Endothelial cell of umbilical vein (primary cell): ENCODE measurements around the gene BRD3. TPM values are rescaled to one million over a fixed set of nuclear protein-coding genes. Genes with fewer than 3 reads are reported as not detected.

Experiments used
- BruUV-seq: library from RNA; stranded (reverse); fragments of 400-500 nt; replicated peaks from 2 replicates; lab custom pipeline; 2021; lab: Mats Ljungman, UMichigan
- CTCF ChIA-PET: fragments of 300-600, 350-600 bp; sonication (Branson Sonifier 250); formaldehyde crosslinking; loops from one replicate; lab custom pipeline; 2021; ENCODE audit warnings: antibody characterized with exemption, inconsistent platforms; lab: Charles Lee
- POLR2A ChIA-PET: fragments of 300-600, 350-600 bp; sonication (Branson Sonifier 250); formaldehyde crosslinking; loops from one replicate; lab custom pipeline; 2021; ENCODE audit warnings: antibody characterized with exemption, inconsistent platforms; lab: Charles Lee
- DNase-seq: peaks from one replicate; pipeline ENCODE4 v3.0.0-alpha.2; 2011; ENCODE audit warnings: low read depth, low spot score
- FAIRE-seq: peaks from 2 replicates; lab custom pipeline; 2011; peaks lifted over from hg19 to GRCh38; lab: Jason Lieb, UNC
- H2AFZ ChIP-seq: 2 replicates; pipeline ENCODE4 v1.6.0; 2012; ENCODE audit warnings: low read depth, low read length, control low read depth, inconsistent platforms
- H3K27ac ChIP-seq: 2 replicates; pipeline ENCODE4 v1.5.1; 2011; ENCODE audit warnings: low read depth, mild to moderate bottlenecking, control low read depth, low read length, moderate library complexity; ENCODE audit not compliant: insufficient read depth
- H3K27me3 ChIP-seq, 2 experiments: 2 replicates each; pipeline versions ENCODE4 v1.6.0 to v1.6.1; 2011; ENCODE audit warnings: low read length in 2 of 2, mixed read lengths in 1 of 2; ENCODE audit not compliant: control insufficient read depth in 2 of 2, insufficient read depth in 2 of 2
- H3K36me3 ChIP-seq, 2 experiments: 2 replicates in 1 of 2; 3 replicates in 1 of 2; pipeline ENCODE4 v1.5.1; 2011; ENCODE audit warnings: low read length in 2 of 2, mild to moderate bottlenecking in 1 of 2, moderate library complexity in 1 of 2; ENCODE audit not compliant: control insufficient read depth in 2 of 2, insufficient read depth in 2 of 2; ENCODE audit errors: extremely low read depth in 1 of 2
- H3K4me1 ChIP-seq: 3 replicates; pipeline ENCODE4 v1.5.1; 2011; ENCODE audit warnings: mild to moderate bottlenecking, low read length; ENCODE audit not compliant: control insufficient read depth, insufficient read depth; ENCODE audit errors: extremely low read depth
- H3K4me2 ChIP-seq: 2 replicates; pipeline ENCODE4 v1.6.1; 2011; ENCODE audit warnings: low read length, control low read depth, mixed read lengths; ENCODE audit not compliant: insufficient read depth
- H3K4me3 ChIP-seq, 3 experiments: fragments of 200-600 bp in 1 of 3; sonication (generic), shearing (Covaris generic) in 1 of 3; replicated peaks in 1 of 3; 2 replicates each; pipeline ENCODE4 v1.5.1; 2011 to 2016; ENCODE audit warnings: control low read depth in 3 of 3, low read length in 3 of 3, mild to moderate bottlenecking in 2 of 3, inconsistent platforms in 1 of 3, low read depth in 1 of 3, moderate library complexity in 1 of 3; ENCODE audit not compliant: insufficient read depth in 1 of 3
- H3K79me2 ChIP-seq: 2 replicates; pipeline ENCODE4 v1.6.0; 2012; ENCODE audit warnings: low read length, inconsistent platforms; ENCODE audit not compliant: control insufficient read depth, insufficient read depth
- H3K9ac ChIP-seq: replicated peaks from 2 replicates; pipeline ENCODE3; 2011; ENCODE audit warnings: low read length, control low read depth; ENCODE audit not compliant: insufficient read depth; ENCODE audit errors: extremely low read depth
- H3K9me1 ChIP-seq: replicated peaks from 3 replicates; pipeline ENCODE4 v1.6.0; 2011; ENCODE audit warnings: mild to moderate bottlenecking, low read length; ENCODE audit not compliant: control insufficient read depth, insufficient read depth; ENCODE audit errors: extremely low read depth
- H3K9me3 ChIP-seq: replicated peaks from 2 replicates; pipeline ENCODE4 v1.5.1; 2012; ENCODE audit warnings: low read length, inconsistent platforms; ENCODE audit not compliant: control insufficient read depth, insufficient read depth
- H4K20me1 ChIP-seq: replicated peaks from 2 replicates; pipeline ENCODE3; 2011; ENCODE audit warnings: mild to moderate bottlenecking, low read length; ENCODE audit not compliant: control insufficient read depth, insufficient read depth; ENCODE audit errors: extremely low read depth
- FOS ChIP-seq: IDR thresholded peaks from 2 replicates; pipeline ENCODE4 v1.6.1; 2011; ENCODE audit warnings: mild to moderate bottlenecking, low read length, moderate library complexity, borderline replicate concordance; ENCODE audit not compliant: insufficient read depth
- GATA2 ChIP-seq: IDR thresholded peaks from 2 replicates; pipeline ENCODE4 v1.7.0; 2011; ENCODE audit warnings: low read depth, mild to moderate bottlenecking, moderate library complexity, mixed read lengths, low read length; ENCODE audit not compliant: insufficient read length, insufficient read depth
- MYC ChIP-seq: IDR thresholded peaks from one replicate; pipeline ENCODE4 v1.6.1; 2011; ENCODE audit warnings: mild to moderate bottlenecking, low read depth, low read length
- POLR2A ChIP-seq: IDR thresholded peaks from 2 replicates; pipeline ENCODE4 v1.6.1; 2012; ENCODE audit warnings: low read depth, mild to moderate bottlenecking, control low read depth, low read length
- POLR2AphosphoS5 ChIP-seq: IDR thresholded peaks from 2 replicates; pipeline ENCODE4 v1.6.1; 2012; ENCODE audit warnings: low read depth, mild to moderate bottlenecking, control low read depth, low read length, moderate library complexity; ENCODE audit not compliant: insufficient read depth
- dilution Hi-C: fragments of 300-500 bp; cut with MboI; formaldehyde crosslinking; loops from one replicate; pipeline ENCODE4 v1.15.0; 2019; ENCODE audit warnings: low sequenced_read_pairs; ENCODE audit not compliant: extremely low pct_ligation_motif_present
- intact Hi-C: fragments of 100-400 bp; cut with micrococcal nuclease; formaldehyde crosslinking; loops from one replicate; pipeline ENCODE4 v1.10.0; 2022
- polyA plus RNA-seq, 4 experiments: library from polyadenylated mRNA; depleted of rRNA in 3 of 4; stranded (reverse) in 3 of 4; unstranded in 1 of 4; fragments of >200 nt; gene quantifications; 2 replicates each; pipeline versions ENCODE4 v1.2.1 to v1.2.3, GENCODE V29; 2011 to 2012; ENCODE audit warnings: missing spikeins in 1 of 4
- total RNA-seq: library from RNA; stranded (reverse); gene quantifications from 2 replicates; pipeline ENCODE4 v1.2.3, GENCODE V29; 2021
- TF ChIP-seq, protein P1 (sequence below), 2 donors: IDR thresholded peaks; 1 replicate in 1 of 2; 2 replicates in 1 of 2; pipeline ENCODE4 v1.5.1; 2011; ENCODE audit warnings: low read length in 2 of 2, mild to moderate bottlenecking in 2 of 2, moderate library complexity in 2 of 2, control low read depth in 1 of 2, inconsistent platforms in 1 of 2, low read depth in 1 of 2; ENCODE audit not compliant: insufficient read depth in 1 of 2; ENCODE audit errors: extremely low read depth in 1 of 2
- TF ChIP-seq, protein P2 (sequence below): IDR thresholded peaks from 2 replicates; pipeline ENCODE4 v1.6.1; 2011; ENCODE audit not compliant: insufficient read depth, insufficient read length

BRD3 gene
- total and polyA plus RNA-seq, 2 donors (not counting 3 experiments of a cell fraction or from before 2014, with no cell fraction given) = 10.5 to 47.1 TPM

DNA sequence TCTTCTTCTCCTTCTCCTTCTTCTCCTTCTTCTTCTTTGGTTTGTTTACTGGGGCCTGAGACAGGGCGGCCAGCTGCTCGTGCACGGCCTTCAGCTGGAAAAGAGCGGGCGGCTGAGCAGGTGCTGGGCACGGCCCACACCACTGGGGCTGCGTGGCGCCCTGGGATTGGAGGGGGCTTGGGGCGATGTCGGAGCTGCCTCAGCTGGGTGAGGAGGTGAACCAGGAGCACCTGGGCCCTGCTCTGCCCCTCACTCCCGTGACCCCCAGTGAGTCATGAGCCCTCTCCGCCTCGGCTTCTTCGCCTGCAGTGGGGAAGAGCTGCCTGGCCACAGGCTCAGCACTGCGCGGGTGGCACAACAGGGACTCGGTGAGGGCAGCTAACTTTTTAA is 27.7 kb downstream of the BRD3 start:
- no peaks in the 10 kb centered on the region for H3K4me1 ChIP-seq
- DNase-seq (no peak), FAIRE-seq (no peak)
- intact Hi-C loops = loop anchor here (10.0 kb wide), 1 partner anchor 345 kb away; no protein-coding TSS in a partner anchor
- no peaks in the 10 kb centered on the region for H3K9me3 ChIP-seq
- H4K20me1 ChIP-seq = no peaks in the 10 kb centered on the region
- no peaks in the 10 kb centered on the region for H3K79me2 ChIP-seq
- BruUV-seq = no TSS peak
- H3K4me3 ChIP-seq = no peak overlapping the region
- TF ChIP-seq FOS (no peak), MYC (no peak), GATA2 (no peak), POLR2AphosphoS5 (no peak), POLR2A (no peak)
- TF ChIP-seq, protein P1, sequence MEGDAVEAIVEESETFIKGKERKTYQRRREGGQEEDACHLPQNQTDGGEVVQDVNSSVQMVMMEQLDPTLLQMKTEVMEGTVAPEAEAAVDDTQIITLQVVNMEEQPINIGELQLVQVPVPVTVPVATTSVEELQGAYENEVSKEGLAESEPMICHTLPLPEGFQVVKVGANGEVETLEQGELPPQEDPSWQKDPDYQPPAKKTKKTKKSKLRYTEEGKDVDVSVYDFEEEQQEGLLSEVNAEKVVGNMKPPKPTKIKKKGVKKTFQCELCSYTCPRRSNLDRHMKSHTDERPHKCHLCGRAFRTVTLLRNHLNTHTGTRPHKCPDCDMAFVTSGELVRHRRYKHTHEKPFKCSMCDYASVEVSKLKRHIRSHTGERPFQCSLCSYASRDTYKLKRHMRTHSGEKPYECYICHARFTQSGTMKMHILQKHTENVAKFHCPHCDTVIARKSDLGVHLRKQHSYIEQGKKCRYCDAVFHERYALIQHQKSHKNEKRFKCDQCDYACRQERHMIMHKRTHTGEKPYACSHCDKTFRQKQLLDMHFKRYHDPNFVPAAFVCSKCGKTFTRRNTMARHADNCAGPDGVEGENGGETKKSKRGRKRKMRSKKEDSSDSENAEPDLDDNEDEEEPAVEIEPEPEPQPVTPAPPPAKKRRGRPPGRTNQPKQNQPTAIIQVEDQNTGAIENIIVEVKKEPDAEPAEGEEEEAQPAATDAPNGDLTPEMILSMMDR (IDR thresholded peaks at IDR 0.05; ENCODE audit: extremely low read depth in 1 of 2, insufficient read depth in 1 of 2, low read depth in 1 of 2, low read length in 2 of 2) = no peak
- TF ChIP-seq, protein P2, sequence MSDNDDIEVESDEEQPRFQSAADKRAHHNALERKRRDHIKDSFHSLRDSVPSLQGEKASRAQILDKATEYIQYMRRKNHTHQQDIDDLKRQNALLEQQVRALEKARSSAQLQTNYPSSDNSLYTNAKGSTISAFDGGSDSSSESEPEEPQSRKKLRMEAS = no peak
- no peak overlapping the region for H3K4me2 ChIP-seq
- no peak overlapping the region for H3K9ac ChIP-seq
- dilution Hi-C loops = no loop called here
- H3K9me1 ChIP-seq = no peaks in the 10 kb centered on the region
- CTCF ChIA-PET = no interaction called here
- H2AFZ ChIP-seq = no peak overlapping the region
- H3K27me3 ChIP-seq = no peaks in the 10 kb centered on the region
- H3K27ac ChIP-seq = no peak overlapping the region
- peaks cover 8 to 55% of the 10 kb centered on the region in 2 experiments for H3K36me3 ChIP-seq
- POLR2A ChIA-PET = no interaction called here
